Ovary (tissue), 9 donors: ENCODE results near the gene PPP2R1A. TPM values are rescaled to one million over a fixed set of nuclear protein-coding genes. Genes with fewer than 3 reads are reported as not detected.

Source experiments
- DNase-seq, 5 donors: peaks; one replicate each; pipeline ENCODE4 v3.0.0-alpha.2; 2019 to 2020
- H3K27ac ChIP-seq, 2 donors: fragments of 200-600 bp; one replicate each; pipeline versions ENCODE4 v1.5.1 to v1.8.0; 2019 to 2022
- H3K27me3 ChIP-seq: fragments of 200-600 bp; one replicate; pipeline ENCODE4 v1.8.0; 2022
- H3K36me3 ChIP-seq: fragments of 200-600 bp; sonication (generic); one replicate; pipeline ENCODE4 v1.5.1; 2019
- H3K4me1 ChIP-seq: one replicate; pipeline ENCODE4 v1.8.1; 2013; ENCODE audit warnings: mild to moderate bottlenecking, moderate library complexity; ENCODE audit not compliant: insufficient read depth
- H3K4me3 ChIP-seq: fragments of 200-600 bp; sonication (generic); one replicate; pipeline ENCODE4 v1.5.1; 2017
- H3K9me3 ChIP-seq, 2 donors: fragments of 200-600 bp in 1 of 2; sonication (generic) in 1 of 2; one replicate each; pipeline versions ENCODE4 v1.5.1 to v1.8.1; 2013 to 2019; ENCODE audit warnings: mild to moderate bottlenecking in 1 of 2, moderate library complexity in 1 of 2
- CTCF ChIP-seq, 3 donors: fragments of 450-650 bp in 2 of 3; fragments of 200-600 bp in 1 of 3; IDR thresholded peaks; one replicate each; pipeline versions ENCODE4 v1.5.1 to v1.8.0; 2016 to 2022; ENCODE audit warnings: antibody characterized with exemption in 3 of 3, mild to moderate bottlenecking in 1 of 3
- EP300 ChIP-seq: sonication (generic); formaldehyde crosslinking; IDR thresholded peaks from one replicate; pipeline ENCODE4 v1.6.1; 2017; ENCODE audit warnings: antibody characterized with exemption
- POLR2A ChIP-seq: fragments of 450-650 bp; IDR thresholded peaks from one replicate; pipeline ENCODE4 v1.6.1; 2017; ENCODE audit warnings: antibody characterized with exemption, mild to moderate bottlenecking, moderate library complexity
- WGBS, 3 donors: extraction: QIAGEN DNeasy Blood & Tissue Kit in 1 of 3; methylation state at CpG; one replicate each; pipeline versions ENCODE4 v1.1.5 to v1.1.7; 2013 to 2017; 5-methylcytosine and 5-hydroxymethylcytosine counted together
- intact Hi-C, 4 donors: fragments of 100-400 bp; cut with DNase I; formaldehyde crosslinking; loops; one replicate each; pipeline versions ENCODE4 v1.11.0 to v1.15.1; 2022 to 2023
- polyA plus RNA-seq, 2 donors: library from polyadenylated mRNA; stranded (reverse); fragments of 200-250 nt in 1 of 2; fragments of 350-450 nt in 1 of 2; fragmentation: Illumina TruSeq in 1 of 2; extraction: RNeasy Lipid Tissue Mini Kit (QIAGEN cat#74804) in 1 of 2; gene quantifications; one replicate each; pipeline ENCODE4 v1.2.3, GENCODE V29; 2013 to 2014
- total RNA-seq, 7 donors: library from RNA; depleted of rRNA in 2 of 7; stranded (reverse); fragments of >200 nt in 2 of 7; fragmentation: NEBNext Ultra II Directional in 3 of 7; extraction: Animal tissue kit (Norgen Biotek cat#: 25700) in 3 of 7; gene quantifications; one replicate each; pipeline versions ENCODE4 v1.1.0 to v1.2.4, GENCODE V29; 2016 to 2023
- donor health status: DM: no; HTN: no; CAD: no; lungs with moderate emphysema.
- donor health status: DM: no; HTN: no; CAD: no.
- donor health status: Bipolar disorder and iron deficiency.
- donor health status: DM: yes; HTN: yes; CAD: no.
- donor health status: DM: no; HTN: no; CAD: no.
- donor health status: DM: yes; HTN: yes; CAD: no.

Gene PPP2R1A
- total and polyA plus RNA-seq, 9 donors = 127 to 408 (median 272) TPM

- H3K9me3 ChIP-seq = no peaks in the 10 kb centered on the region
- TF ChIP-seq EP300 = no peak
- TF ChIP-seq POLR2A = no peak
- no peak for TF ChIP-seq CTCF (IDR thresholded peaks at IDR 0.05)
- WGBS, 3 donors = 85 to 90% (median 85%) methylated on average over 7 of the region's 7 CpGs
- H3K27me3 ChIP-seq = no peaks in the 10 kb centered on the region
- DNase-seq = no peak
- no peaks in the 10 kb centered on the region for H3K36me3 ChIP-seq
- no peaks in the 10 kb centered on the region for H3K4me1 ChIP-seq
- no peak overlapping the region for H3K4me3 ChIP-seq
- no peak overlapping the region for H3K27ac ChIP-seq
- intact Hi-C loops = no loop called here
These were observed 32.1 kb downstream of the PPP2R1A start for GRCh38 chr19:52221831-52222375.

GRCh38 chr19:52224211-52224610 lies 34.4 kb downstream of the PPP2R1A start:
- H3K4me1 ChIP-seq = no peaks in the 10 kb centered on the region
- WGBS, 3 donors = 86 to 89% (median 89%) methylated on average over 5 of the region's 5 CpGs
- intact Hi-C loops = no loop called here
- H3K27me3 ChIP-seq = no peaks in the 10 kb centered on the region
- H3K4me3 ChIP-seq = no peak overlapping the region
- DNase-seq = no peak
- H3K36me3 ChIP-seq = no peaks in the 10 kb centered on the region
- H3K27ac ChIP-seq = no peak overlapping the region
- H3K9me3 ChIP-seq = no peaks in the 10 kb centered on the region
- TF ChIP-seq EP300 (no peak), CTCF (IDR thresholded peaks at IDR 0.05) (no peak), POLR2A (no peak)

- Histone ChIP-seq H3K36me3 (no peaks in the 10 kb centered on the region), H3K27me3 (no peaks in the 10 kb centered on the region), H3K9me3 (no peaks in the 10 kb centered on the region), H3K4me3 (no peak overlapping the region), H3K4me1 (no peaks in the 10 kb centered on the region), H3K27ac (no peak overlapping the region)
- TF ChIP-seq POLR2A (no peak), CTCF (IDR thresholded peaks at IDR 0.05) (no peak), EP300 (no peak)
- 79 to 87% (median 83%) methylated on average over 4 of the region's 4 CpGs for WGBS, 3 donors
- intact Hi-C loops = no loop called here
- DNase-seq = no peak
These were observed 36.8 kb downstream of the PPP2R1A start for GRCh38 chr19:52226652-52227051.

GRCh38 chr19:52227196-52227940 lies 37.5 kb downstream of the PPP2R1A start:
- Histone ChIP-seq H3K4me3 (no peak overlapping the region), H3K27ac (no peak overlapping the region), H3K27me3 (no peaks in the 10 kb centered on the region), H3K9me3 (no peaks in the 10 kb centered on the region), H3K4me1 (no peaks in the 10 kb centered on the region), H3K36me3 (no peaks in the 10 kb centered on the region)
- 69 to 77% (median 72%) methylated on average over 10 of the region's 10 CpGs for WGBS, 3 donors
- DNase-seq = no peak
- TF ChIP-seq POLR2A (no peak), EP300 (no peak), CTCF (IDR thresholded peaks at IDR 0.05) (no peak)
- intact Hi-C loops = no loop called here
